WTC11 (cell line): Measurements from ENCODE around the gene ZNF429. TPM values are rescaled to one million over a fixed set of nuclear protein-coding genes. Genes with fewer than 3 reads are reported as not detected.

ENCODE experiments used
- ATAC-seq: fragments of 200-7000 bp; cut with Tn5 transposase; 2 replicates; pipeline ENCODE4 v1.10.0; 2021; ENCODE audit warnings: mild to moderate bottlenecking, moderate library complexity
- CTCF ChIA-PET: fragments of 300-600 bp; sonication (Branson Sonifier 250); formaldehyde crosslinking; loops from one replicate; lab custom pipeline; 2021; ENCODE audit warnings: antibody characterized with exemption; lab: Charles Lee
- POLR2A ChIA-PET: fragments of 350-600 bp; sonication (Branson Sonifier 250); formaldehyde crosslinking; loops from one replicate; lab custom pipeline; 2021; ENCODE audit warnings: antibody characterized with exemption; lab: Charles Lee
- DNase-seq: peaks from one replicate; pipeline ENCODE4 v3.0.0; 2021; ENCODE audit warnings: low spot score
- H3K27ac Mint-ChIP-seq: 2 replicates; pipeline ENCODE4 v1.8.0; 2021; ENCODE audit warnings: mixed read lengths
- H3K27me3 Mint-ChIP-seq: 2 replicates; pipeline ENCODE4 v1.8.0; 2021; ENCODE audit warnings: low read depth, mild to moderate bottlenecking, moderate library complexity, mixed read lengths
- H3K36me3 Mint-ChIP-seq: 2 replicates; pipeline ENCODE4 v1.8.0; 2021; ENCODE audit warnings: mixed read lengths
- H3K4me1 Mint-ChIP-seq: 2 replicates; pipeline ENCODE4 v1.8.0; 2022; ENCODE audit warnings: mixed read lengths
- H3K4me3 Mint-ChIP-seq: 2 replicates; pipeline ENCODE4 v1.8.0; 2021; ENCODE audit warnings: mild to moderate bottlenecking, moderate library complexity, mixed read lengths
- H3K9me3 Mint-ChIP-seq: 2 replicates; pipeline ENCODE4 v1.8.0; 2021; ENCODE audit warnings: mixed read lengths
- ATF1 ChIP-seq: sonication (generic); formaldehyde crosslinking; IDR thresholded peaks from 2 replicates; pipeline ENCODE4 v1.8.1; 2023; ENCODE audit warnings: mild to moderate bottlenecking, moderate library complexity, missing genetic modification reagents
- ELF4 ChIP-seq: sonication (generic); formaldehyde crosslinking; IDR thresholded peaks from 2 replicates; pipeline ENCODE4 v1.8.1; 2022; ENCODE audit warnings: low read depth, mild to moderate bottlenecking, moderate library complexity, missing genetic modification reagents
- GABPB1 ChIP-seq: sonication (generic); formaldehyde crosslinking; IDR thresholded peaks from 2 replicates; pipeline ENCODE4 v1.8.1; 2023; ENCODE audit warnings: mild to moderate bottlenecking, missing genetic modification reagents
- NFE2L1 ChIP-seq: sonication (generic); formaldehyde crosslinking; IDR thresholded peaks from 2 replicates; pipeline ENCODE4 v1.8.1; 2023; ENCODE audit warnings: missing genetic modification reagents
- NFYB ChIP-seq: sonication (generic); formaldehyde crosslinking; conservative IDR thresholded peaks from 2 replicates; pipeline ENCODE4 v1.8.0; 2022; ENCODE audit warnings: low read depth, missing genetic modification reagents
- NR1H2 ChIP-seq: sonication (generic); formaldehyde crosslinking; IDR thresholded peaks from 2 replicates; pipeline ENCODE4 v1.9.0; 2021; ENCODE audit warnings: mild to moderate bottlenecking, moderate library complexity, missing genetic modification reagents
- NR3C1 ChIP-seq: sonication (generic); formaldehyde crosslinking; conservative IDR thresholded peaks from 2 replicates; pipeline ENCODE4 v1.8.1; 2023; ENCODE audit warnings: low read depth, mild to moderate bottlenecking, missing genetic modification reagents
- TEAD4 ChIP-seq: sonication (generic); formaldehyde crosslinking; IDR thresholded peaks from 2 replicates; pipeline ENCODE4 v1.8.0; 2022; ENCODE audit warnings: mild to moderate bottlenecking, missing genetic modification reagents
- TP53 ChIP-seq: sonication (generic); formaldehyde crosslinking; IDR thresholded peaks from 2 replicates; pipeline ENCODE4 v1.8.1; 2023; ENCODE audit warnings: mild to moderate bottlenecking, missing genetic modification reagents
- ZNF219 ChIP-seq: sonication (generic); formaldehyde crosslinking; IDR thresholded peaks from 2 replicates; pipeline ENCODE4 v1.8.0; 2023; ENCODE audit warnings: missing genetic modification reagents, mild to moderate bottlenecking, borderline replicate concordance
- ZNF317 ChIP-seq: sonication (generic); formaldehyde crosslinking; IDR thresholded peaks from 2 replicates; pipeline ENCODE4 v1.8.1; 2023; ENCODE audit warnings: low read depth, mild to moderate bottlenecking, moderate library complexity, missing genetic modification reagents, borderline replicate concordance
- total RNA-seq: library from RNA; stranded (reverse); gene quantifications from 3 replicates; pipeline ENCODE4 v1.2.3, GENCODE V29; 2021
- TF ChIP-seq, protein P1 (sequence below): sonication (generic); formaldehyde crosslinking; IDR thresholded peaks from 2 replicates; pipeline ENCODE4 v1.8.0; 2022; ENCODE audit warnings: mild to moderate bottlenecking, missing genetic modification reagents
- TF ChIP-seq, protein P2 (sequence below): sonication (generic); formaldehyde crosslinking; IDR thresholded peaks from 2 replicates; pipeline ENCODE4 v1.8.0; 2022; ENCODE audit warnings: missing genetic modification reagents
- TF ChIP-seq, protein P3 (sequence below): sonication (generic); formaldehyde crosslinking; IDR thresholded peaks from 2 replicates; pipeline ENCODE4 v1.8.1; 2023; ENCODE audit warnings: mild to moderate bottlenecking, missing genetic modification reagents
- TF ChIP-seq, protein P4 (sequence below): sonication (generic); formaldehyde crosslinking; IDR thresholded peaks from 2 replicates; pipeline ENCODE4 v1.8.0; 2022; ENCODE audit warnings: mild to moderate bottlenecking, missing genetic modification reagents
- TF ChIP-seq, protein P5 (sequence below): sonication (generic); formaldehyde crosslinking; IDR thresholded peaks from 2 replicates; pipeline ENCODE4 v1.8.1; 2022; ENCODE audit warnings: low read depth, mild to moderate bottlenecking, moderate library complexity, missing genetic modification reagents, borderline replicate concordance
- TF ChIP-seq, protein P6 (sequence below): sonication (generic); formaldehyde crosslinking; IDR thresholded peaks from 2 replicates; pipeline ENCODE4 v1.8.0; 2022; ENCODE audit warnings: mild to moderate bottlenecking, missing genetic modification reagents
- TF ChIP-seq, protein P7 (sequence below): sonication (generic); formaldehyde crosslinking; IDR thresholded peaks from 2 replicates; pipeline ENCODE4 v1.8.0; 2023; ENCODE audit warnings: missing genetic modification reagents, mild to moderate bottlenecking, borderline replicate concordance
- TF ChIP-seq, protein P8 (sequence below): fragments of 250-450 bp; sonication (Bioruptor Pico); IDR thresholded peaks from 2 replicates; pipeline ENCODE4 v1.9.0; 2021; ENCODE audit warnings: moderate library complexity, mild to moderate bottlenecking, inconsistent platforms, borderline replicate concordance

Gene ZNF429
- total RNA-seq, 1 experiment from 2014 or later = 9.2 TPM

DNA sequence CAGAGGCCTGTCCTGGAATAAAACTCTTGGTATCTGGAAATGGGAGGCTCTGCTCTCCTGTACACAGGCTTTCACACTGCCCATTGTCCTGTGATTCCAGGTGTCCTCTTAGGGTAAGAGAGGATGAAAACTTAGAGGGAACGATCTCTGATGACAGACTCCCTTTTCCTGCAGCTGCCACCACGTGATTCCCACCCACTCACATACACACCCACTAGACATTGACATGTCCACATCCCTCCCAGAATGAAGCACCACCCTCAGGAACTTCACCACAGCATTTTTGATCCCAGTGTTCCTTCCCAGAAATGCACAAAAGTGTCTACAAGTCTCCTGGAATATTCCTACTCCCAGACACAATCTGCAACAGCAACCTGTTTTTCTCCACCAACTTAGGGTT, 8.2 kb downstream of the ZNF429 start:
- no peak overlapping the region for H3K4me3 Mint-ChIP-seq
- no peaks in the 10 kb centered on the region for H3K4me1 Mint-ChIP-seq
- TF ChIP-seq GABPB1 (CRISPR knock-in tag) = no peak
- TF ChIP-seq, protein P1, sequence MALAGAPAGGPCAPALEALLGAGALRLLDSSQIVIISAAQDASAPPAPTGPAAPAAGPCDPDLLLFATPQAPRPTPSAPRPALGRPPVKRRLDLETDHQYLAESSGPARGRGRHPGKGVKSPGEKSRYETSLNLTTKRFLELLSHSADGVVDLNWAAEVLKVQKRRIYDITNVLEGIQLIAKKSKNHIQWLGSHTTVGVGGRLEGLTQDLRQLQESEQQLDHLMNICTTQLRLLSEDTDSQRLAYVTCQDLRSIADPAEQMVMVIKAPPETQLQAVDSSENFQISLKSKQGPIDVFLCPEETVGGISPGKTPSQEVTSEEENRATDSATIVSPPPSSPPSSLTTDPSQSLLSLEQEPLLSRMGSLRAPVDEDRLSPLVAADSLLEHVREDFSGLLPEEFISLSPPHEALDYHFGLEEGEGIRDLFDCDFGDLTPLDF (CRISPR knock-in tag) = no peak
- TF ChIP-seq ATF1 (CRISPR knock-in tag) = no peak
- no peak for TF ChIP-seq NR1H2 (CRISPR knock-in tag)
- TF ChIP-seq, protein P2, sequence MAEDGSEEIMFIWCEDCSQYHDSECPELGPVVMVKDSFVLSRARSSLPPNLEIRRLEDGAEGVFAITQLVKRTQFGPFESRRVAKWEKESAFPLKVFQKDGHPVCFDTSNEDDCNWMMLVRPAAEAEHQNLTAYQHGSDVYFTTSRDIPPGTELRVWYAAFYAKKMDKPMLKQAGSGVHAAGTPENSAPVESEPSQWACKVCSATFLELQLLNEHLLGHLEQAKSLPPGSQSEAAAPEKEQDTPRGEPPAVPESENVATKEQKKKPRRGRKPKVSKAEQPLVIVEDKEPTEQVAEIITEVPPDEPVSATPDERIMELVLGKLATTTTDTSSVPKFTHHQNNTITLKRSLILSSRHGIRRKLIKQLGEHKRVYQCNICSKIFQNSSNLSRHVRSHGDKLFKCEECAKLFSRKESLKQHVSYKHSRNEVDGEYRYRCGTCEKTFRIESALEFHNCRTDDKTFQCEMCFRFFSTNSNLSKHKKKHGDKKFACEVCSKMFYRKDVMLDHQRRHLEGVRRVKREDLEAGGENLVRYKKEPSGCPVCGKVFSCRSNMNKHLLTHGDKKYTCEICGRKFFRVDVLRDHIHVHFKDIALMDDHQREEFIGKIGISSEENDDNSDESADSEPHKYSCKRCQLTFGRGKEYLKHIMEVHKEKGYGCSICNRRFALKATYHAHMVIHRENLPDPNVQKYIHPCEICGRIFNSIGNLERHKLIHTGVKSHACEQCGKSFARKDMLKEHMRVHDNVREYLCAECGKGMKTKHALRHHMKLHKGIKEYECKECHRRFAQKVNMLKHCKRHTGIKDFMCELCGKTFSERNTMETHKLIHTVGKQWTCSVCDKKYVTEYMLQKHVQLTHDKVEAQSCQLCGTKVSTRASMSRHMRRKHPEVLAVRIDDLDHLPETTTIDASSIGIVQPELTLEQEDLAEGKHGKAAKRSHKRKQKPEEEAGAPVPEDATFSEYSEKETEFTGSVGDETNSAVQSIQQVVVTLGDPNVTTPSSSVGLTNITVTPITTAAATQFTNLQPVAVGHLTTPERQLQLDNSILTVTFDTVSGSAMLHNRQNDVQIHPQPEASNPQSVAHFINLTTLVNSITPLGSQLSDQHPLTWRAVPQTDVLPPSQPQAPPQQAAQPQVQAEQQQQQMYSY = no peak
- TF ChIP-seq, protein P3, sequence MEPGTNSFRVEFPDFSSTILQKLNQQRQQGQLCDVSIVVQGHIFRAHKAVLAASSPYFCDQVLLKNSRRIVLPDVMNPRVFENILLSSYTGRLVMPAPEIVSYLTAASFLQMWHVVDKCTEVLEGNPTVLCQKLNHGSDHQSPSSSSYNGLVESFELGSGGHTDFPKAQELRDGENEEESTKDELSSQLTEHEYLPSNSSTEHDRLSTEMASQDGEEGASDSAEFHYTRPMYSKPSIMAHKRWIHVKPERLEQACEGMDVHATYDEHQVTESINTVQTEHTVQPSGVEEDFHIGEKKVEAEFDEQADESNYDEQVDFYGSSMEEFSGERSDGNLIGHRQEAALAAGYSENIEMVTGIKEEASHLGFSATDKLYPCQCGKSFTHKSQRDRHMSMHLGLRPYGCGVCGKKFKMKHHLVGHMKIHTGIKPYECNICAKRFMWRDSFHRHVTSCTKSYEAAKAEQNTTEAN (CRISPR knock-in tag) = no peak
- TF ChIP-seq, protein P4, sequence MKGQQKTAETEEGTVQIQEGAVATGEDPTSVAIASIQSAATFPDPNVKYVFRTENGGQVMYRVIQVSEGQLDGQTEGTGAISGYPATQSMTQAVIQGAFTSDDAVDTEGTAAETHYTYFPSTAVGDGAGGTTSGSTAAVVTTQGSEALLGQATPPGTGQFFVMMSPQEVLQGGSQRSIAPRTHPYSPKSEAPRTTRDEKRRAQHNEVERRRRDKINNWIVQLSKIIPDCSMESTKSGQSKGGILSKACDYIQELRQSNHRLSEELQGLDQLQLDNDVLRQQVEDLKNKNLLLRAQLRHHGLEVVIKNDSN (CRISPR knock-in tag) = no peak
- no peak for TF ChIP-seq ZNF317 (CRISPR knock-in tag)
- TF ChIP-seq NR3C1 (CRISPR knock-in tag) = no peak
- TF ChIP-seq NFE2L1 (CRISPR knock-in tag) = no peak
- TF ChIP-seq ELF4 = no peak
- TF ChIP-seq, protein P5, sequence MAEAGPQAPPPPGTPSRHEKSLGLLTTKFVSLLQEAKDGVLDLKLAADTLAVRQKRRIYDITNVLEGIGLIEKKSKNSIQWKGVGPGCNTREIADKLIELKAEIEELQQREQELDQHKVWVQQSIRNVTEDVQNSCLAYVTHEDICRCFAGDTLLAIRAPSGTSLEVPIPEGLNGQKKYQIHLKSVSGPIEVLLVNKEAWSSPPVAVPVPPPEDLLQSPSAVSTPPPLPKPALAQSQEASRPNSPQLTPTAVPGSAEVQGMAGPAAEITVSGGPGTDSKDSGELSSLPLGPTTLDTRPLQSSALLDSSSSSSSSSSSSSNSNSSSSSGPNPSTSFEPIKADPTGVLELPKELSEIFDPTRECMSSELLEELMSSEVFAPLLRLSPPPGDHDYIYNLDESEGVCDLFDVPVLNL (CRISPR knock-in tag) = no peak
- TF ChIP-seq, protein P6, sequence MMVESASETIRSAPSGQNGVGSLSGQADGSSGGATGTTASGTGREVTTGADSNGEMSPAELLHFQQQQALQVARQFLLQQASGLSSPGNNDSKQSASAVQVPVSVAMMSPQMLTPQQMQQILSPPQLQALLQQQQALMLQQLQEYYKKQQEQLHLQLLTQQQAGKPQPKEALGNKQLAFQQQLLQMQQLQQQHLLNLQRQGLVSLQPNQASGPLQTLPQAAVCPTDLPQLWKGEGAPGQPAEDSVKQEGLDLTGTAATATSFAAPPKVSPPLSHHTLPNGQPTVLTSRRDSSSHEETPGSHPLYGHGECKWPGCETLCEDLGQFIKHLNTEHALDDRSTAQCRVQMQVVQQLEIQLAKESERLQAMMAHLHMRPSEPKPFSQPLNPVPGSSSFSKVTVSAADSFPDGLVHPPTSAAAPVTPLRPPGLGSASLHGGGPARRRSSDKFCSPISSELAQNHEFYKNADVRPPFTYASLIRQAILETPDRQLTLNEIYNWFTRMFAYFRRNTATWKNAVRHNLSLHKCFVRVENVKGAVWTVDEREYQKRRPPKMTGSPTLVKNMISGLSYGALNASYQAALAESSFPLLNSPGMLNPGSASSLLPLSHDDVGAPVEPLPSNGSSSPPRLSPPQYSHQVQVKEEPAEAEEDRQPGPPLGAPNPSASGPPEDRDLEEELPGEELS (CRISPR knock-in tag) = no peak
- CTCF ChIA-PET = interaction anchor here (0.7 kb wide), 1 partner anchor 30 kb away, joined by 4 read pairs; no protein-coding TSS in a partner anchor
- DNase-seq (no peak), ATAC-seq (no peak)
- POLR2A ChIA-PET = no interaction called here
- H3K27me3 Mint-ChIP-seq = peaks cover 8% of the 10 kb centered on the region
- peaks cover 63% of the 10 kb centered on the region for H3K9me3 Mint-ChIP-seq
- H3K27ac Mint-ChIP-seq = no peak overlapping the region
- H3K36me3 Mint-ChIP-seq = peaks cover 68% of the 10 kb centered on the region

DNA sequence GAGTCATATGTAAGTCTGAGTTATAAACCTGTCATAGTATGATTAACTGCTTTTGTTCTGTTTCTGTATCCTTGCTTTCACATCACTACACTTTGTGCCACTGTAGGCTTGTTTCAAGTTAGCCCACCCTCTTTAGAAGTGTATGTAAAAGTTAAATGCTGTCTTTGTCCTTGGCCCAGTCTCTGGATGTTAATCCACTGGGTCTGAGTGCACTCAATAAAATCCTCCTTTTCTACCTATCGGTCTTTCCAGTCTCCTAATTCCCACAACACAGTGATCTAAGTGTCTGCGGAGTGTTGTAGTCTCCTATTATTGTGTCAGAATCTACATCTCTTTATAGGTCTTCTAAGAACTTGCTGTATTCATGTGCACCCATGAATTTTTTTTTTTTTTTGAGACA, 14.1 kb downstream of the ZNF429 start:
- H3K27me3 Mint-ChIP-seq = peaks cover 9% of the 10 kb centered on the region
- no peak overlapping the region for H3K4me3 Mint-ChIP-seq
- ATAC-seq (no peak), DNase-seq (no peak)
- ChIA-PET POLR2A (interaction anchor here (0.7 kb wide), 1 partner anchor 258 kb away, joined by 3 read pairs; no protein-coding TSS in a partner anchor), CTCF (no interaction called here)
- peaks cover 80% of the 10 kb centered on the region for H3K9me3 Mint-ChIP-seq
- H3K4me1 Mint-ChIP-seq = no peaks in the 10 kb centered on the region
- H3K36me3 Mint-ChIP-seq = peaks cover 80% of the 10 kb centered on the region
- H3K27ac Mint-ChIP-seq = no peak overlapping the region
- TF ChIP-seq, protein P7, sequence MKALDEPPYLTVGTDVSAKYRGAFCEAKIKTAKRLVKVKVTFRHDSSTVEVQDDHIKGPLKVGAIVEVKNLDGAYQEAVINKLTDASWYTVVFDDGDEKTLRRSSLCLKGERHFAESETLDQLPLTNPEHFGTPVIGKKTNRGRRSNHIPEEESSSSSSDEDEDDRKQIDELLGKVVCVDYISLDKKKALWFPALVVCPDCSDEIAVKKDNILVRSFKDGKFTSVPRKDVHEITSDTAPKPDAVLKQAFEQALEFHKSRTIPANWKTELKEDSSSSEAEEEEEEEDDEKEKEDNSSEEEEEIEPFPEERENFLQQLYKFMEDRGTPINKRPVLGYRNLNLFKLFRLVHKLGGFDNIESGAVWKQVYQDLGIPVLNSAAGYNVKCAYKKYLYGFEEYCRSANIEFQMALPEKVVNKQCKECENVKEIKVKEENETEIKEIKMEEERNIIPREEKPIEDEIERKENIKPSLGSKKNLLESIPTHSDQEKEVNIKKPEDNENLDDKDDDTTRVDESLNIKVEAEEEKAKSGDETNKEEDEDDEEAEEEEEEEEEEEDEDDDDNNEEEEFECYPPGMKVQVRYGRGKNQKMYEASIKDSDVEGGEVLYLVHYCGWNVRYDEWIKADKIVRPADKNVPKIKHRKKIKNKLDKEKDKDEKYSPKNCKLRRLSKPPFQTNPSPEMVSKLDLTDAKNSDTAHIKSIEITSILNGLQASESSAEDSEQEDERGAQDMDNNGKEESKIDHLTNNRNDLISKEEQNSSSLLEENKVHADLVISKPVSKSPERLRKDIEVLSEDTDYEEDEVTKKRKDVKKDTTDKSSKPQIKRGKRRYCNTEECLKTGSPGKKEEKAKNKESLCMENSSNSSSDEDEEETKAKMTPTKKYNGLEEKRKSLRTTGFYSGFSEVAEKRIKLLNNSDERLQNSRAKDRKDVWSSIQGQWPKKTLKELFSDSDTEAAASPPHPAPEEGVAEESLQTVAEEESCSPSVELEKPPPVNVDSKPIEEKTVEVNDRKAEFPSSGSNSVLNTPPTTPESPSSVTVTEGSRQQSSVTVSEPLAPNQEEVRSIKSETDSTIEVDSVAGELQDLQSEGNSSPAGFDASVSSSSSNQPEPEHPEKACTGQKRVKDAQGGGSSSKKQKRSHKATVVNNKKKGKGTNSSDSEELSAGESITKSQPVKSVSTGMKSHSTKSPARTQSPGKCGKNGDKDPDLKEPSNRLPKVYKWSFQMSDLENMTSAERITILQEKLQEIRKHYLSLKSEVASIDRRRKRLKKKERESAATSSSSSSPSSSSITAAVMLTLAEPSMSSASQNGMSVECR = no peak
- TF ChIP-seq TEAD4 (CRISPR knock-in tag) (no peak), TP53 (CRISPR knock-in tag) (no peak), NFYB (no peak), ATF1 (CRISPR knock-in tag) (no peak), ZNF219 (CRISPR knock-in tag) (no peak)
- TF ChIP-seq, protein P8, sequence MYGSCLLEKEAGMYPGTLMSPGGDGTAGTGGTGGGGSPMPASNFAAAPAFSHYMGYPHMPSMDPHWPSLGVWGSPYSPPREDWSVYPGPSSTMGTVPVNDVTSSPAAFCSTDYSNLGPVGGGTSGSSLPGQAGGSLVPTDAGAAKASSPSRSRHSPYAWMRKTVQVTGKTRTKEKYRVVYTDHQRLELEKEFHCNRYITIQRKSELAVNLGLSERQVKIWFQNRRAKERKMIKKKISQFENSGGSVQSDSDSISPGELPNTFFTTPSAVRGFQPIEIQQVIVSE = no peak
